DMS153 treated with DMSO at 0.1 percent for 48 hours (cell line): ENCODE data around the gene TEDC2.
A peak's percentile ranks its signal among the peaks of the same experiment; 100 is the strongest.
"Not testable (repeated sequence)": the region's sequence is repeated elsewhere in the genome, so short reads cannot be mapped to it uniquely, and the experiment has no call there.

Source experiments
- DNase-seq: peaks from one replicate; lab custom pipeline; 2025; ENCODE audit not compliant: unreplicated experiment; lab: John Stamatoyannopoulos, UW

Gene TEDC2

GRCh38 chr16:2475413-2476344, 15.8 kb downstream of the TEDC2 start:
- no peak for DNase-seq

- no peak for DNase-seq
Measured at GRCh38 chr16:2476345-2476720, 16.4 kb downstream of the TEDC2 start.

GRCh38 chr16:2476741-2477140, 16.8 kb downstream of the TEDC2 start:
- no peak for DNase-seq

GRCh38 chr16:2477327-2477726, 17.4 kb downstream of the TEDC2 start:
- no peak for DNase-seq

- DNase-seq, result no peak
Measured at GRCh38 chr16:2478279-2478678, 18.4 kb downstream of the TEDC2 start.

GRCh38 chr16:2479996-2480395, 20.1 kb downstream of the TEDC2 start:
- not testable (repeated sequence) for DNase-seq

- DNase-seq, result no peak
Measured at GRCh38 chr16:2480948-2481347, 21.0 kb downstream of the TEDC2 start.

- DNase-seq, result no peak
Measured at GRCh38 chr16:2481676-2482075, 21.8 kb downstream of the TEDC2 start.

GRCh38 chr16:2482249-2482648, 22.3 kb downstream of the TEDC2 start:
- DNase-seq, result no peak

GRCh38 chr16:2482708-2483534, 23.0 kb downstream of the TEDC2 start:
- peak; percentile 37 for DNase-seq

GRCh38 chr16:2483939-2484897, 24.3 kb downstream of the TEDC2 start:
- no peak for DNase-seq

- no peak for DNase-seq
Measured at GRCh38 chr16:2484898-2485508, 25.1 kb downstream of the TEDC2 start.

- DNase-seq, result no peak
Measured at GRCh38 chr16:2485811-2486507, 26.1 kb downstream of the TEDC2 start.

GRCh38 chr16:2486645-2487516, 27.0 kb downstream of the TEDC2 start:
- DNase-seq, result no peak

- DNase-seq, result no peak
Measured at GRCh38 chr16:2487517-2487842, 27.6 kb downstream of the TEDC2 start.

- no peak for DNase-seq
Measured at GRCh38 chr16:2487903-2488531, 28.1 kb downstream of the TEDC2 start.

- DNase-seq, result no peak
Measured at GRCh38 chr16:2489581-2489980, 29.7 kb downstream of the TEDC2 start.
